ENCODE data around the gene KDSR.

KDSR gene

DNA sequence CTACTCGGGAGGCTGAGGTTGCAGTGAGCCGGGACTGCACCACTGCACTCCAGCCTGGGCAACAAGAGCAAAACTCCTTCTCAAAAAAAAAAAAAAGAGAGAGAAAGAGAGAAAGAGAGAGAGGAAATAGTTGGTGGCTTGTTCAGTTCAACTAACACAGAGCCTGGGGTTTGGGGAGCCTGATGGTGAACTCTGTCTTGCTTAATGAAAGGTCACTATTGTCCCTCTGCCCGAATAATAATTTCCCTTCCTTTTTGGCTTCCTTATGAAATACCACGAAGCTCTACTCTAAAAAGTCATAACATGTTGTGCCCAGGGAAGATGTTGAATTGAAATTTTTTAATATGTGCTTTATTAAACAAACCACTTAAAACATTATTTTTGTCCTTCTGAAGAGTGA is 64.8 kb downstream of the KDSR start:
- no peak for DNase-seq

DNA sequence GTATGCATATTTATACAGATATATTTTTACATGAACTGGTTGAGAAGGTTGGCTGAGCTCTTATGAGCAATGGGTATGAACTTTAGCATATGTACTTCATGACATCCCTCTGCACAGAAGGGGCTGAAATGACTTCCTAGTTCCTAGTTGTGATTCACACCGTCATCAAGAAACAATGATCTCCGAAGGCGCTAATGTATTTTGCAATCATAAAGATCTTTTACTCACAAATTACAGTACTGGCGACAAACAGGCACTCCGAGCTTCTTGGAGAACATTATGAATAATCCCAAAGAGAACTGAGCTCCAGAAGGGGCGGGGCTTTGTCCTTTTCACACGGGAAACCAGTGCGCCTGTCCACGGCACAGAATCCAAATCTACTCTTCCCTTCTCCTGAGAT is 65.6 kb downstream of the KDSR start:
- DNase-seq = no peak

DNA sequence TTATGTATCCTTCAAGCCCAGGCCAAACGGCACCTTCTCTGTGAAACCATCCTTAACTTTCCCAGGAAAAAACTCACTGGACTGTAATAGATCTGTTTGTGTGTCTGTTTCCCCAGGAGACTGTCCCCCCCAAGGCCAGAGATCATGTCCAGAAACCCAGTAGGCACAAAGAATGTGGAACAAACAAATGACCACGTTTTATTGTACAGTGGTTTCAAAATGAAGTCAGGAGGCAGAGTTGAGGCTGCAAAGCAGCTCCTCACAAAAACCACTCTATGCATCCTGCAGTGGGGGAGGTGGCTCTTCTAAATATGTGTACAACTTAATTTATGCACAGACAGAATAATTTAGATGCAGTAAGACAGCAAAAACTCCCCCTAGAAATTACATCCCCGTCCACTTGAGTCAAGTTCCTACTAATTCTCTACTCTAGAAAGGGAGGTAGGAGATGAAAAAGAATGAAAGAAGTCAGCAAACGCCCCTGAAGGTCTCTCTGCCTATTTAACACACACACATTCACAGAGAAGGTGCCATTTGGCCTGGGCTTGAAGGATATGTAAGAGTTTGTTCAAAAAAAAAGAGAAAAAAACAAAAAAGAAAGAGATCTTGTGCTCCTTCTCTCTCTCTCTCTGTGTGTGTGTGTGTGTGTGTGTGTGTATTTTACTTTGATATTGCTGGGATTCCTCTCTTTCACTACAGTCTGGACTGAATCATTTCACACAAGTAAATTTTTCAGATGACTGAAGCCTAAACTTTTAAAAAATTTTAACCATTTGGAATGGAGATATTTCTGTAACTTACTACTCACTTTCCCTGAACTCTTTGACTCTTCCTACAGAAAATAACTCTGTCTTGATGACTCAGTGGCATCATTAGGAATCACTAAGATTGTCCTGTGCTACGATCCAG is 66.9 kb downstream of the KDSR start:
- no peak for DNase-seq

DNA sequence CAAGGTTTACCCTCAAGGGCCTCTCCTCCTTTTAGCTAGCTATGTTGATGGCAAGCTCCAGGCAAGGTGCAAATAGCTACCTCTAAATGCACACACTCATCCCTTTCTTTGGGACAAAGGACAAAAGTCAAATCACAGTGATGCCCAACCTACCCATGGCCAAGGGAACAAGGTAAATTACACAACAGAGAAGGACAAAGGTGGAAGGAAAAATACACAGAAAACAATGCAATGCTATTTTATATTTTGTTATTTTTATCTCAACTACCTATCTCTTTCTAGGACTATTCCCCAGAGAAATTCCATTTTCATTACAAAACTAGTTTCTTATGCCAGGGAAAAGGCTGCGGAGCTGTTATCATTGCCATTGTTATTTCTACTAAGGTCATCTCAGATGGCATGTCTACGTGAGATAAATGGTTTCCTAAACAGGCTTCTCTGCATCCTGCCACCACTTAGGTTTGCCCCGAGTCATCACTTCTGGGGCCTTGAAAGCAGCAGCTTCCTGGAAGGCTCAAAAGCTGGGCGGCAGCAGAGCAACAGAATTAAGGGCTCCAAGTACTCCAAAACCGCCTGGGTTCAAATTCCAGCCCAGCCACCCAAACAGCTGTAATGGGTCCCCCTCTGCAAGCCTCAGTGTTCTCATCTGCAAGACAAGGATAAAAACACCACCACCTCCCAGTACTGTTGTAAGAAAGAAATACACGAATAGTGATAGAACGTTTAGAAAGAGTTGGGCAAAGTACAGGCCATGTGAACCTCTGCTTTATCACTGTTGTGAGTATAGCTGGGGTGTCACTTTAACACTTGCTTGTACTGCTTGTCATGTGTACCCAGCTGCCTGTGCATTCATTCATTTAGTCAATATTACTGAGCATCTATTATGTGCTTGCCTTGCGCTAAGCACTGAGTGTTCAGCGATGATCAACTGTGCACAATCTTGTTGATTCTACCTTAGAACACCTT is 68.3 kb downstream of the KDSR start:
- no peak for DNase-seq

DNA sequence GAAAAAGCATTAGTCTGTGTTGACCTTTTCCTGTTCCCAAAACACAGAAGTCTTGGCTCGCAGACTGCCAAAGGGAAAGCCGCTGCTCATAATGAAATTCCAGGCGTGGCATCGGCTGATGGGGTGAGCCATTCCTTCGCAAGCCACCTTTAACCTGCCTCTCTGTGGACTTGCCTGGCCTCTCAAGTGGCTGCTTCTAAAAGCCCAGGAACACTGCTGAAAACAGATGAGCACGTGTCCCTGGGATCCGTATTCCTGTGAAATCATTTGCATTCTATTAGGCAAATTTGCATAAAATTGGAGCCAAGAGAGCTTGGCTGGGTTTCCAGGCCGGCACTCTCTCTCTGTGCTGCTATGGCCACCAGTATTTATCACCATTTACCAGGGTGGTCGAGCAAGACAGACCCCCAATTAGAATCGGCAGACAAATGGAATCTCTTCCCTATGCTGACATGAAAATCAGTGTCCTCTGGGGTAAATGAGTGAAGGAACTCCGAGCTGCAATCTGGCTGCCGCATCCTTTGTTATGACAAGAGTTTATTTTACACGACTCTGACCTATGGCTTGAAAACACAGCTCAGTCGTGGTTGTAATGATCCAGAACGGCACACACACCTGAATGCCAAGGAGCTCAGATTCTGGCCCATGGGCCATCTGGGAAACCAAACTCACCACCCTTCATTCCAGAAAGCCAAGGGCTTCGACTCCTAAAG is 69.2 kb downstream of the KDSR start:
- no peak for DNase-seq

DNA sequence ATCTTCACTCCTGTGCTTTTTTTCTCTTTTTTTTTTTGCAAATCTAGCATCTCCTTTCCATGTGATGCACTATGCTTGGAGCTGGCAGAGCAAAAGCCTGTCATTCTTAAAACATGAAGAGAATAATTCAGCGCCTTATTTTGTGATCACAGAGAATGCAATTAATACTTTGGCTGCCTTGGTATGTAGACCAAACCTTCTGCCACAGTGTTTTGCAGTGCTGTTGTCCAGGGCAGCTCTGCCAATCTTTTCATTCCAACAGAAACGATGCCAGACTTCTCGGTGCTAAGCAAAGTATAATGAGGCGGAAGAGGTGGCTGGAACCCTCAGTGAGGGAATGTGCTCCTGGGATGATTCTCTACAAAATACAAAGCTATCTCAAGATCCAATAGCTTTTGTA is 73.1 kb downstream of the KDSR start:
- no peak for DNase-seq

DNA sequence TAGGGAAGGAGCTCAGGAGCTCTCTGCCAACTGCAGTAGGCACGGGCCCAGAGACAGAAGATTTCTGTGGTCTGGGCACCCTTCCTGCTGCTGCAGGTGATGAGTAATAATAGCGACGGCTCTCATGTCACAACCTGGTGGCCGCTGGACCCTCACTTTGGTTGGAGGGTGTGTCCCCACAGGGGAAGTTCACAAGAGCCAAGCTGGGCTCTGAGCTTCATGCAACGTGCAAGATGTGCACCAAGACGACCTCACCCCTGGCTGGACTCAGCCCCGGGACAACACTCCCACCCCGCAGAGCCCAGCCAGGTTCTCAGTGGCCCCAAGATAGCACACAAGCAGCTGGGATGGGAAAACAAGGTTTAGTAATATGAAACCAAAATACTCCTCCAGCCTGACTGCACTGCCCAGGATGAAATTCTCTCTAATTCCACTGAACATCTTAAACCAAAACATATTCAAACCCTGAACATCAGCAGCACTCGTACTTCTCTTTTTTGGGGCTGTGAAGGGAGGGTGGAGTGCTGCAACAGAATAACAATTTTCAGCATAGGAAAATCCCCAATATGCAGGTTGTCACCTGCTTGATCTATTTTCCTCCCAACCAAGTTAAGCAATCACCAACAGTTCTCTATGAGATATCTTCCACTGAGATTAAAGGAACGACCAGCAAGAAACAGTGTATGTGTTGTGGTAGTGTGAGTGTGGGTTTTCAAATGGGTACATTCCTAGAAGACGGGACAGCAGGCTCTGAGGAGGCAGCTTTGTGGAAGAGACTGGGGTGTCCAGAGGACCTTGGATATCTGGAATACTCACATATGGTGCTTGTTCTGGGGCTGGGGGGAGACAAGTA is 73.9 kb downstream of the KDSR start:
- no peak for DNase-seq

DNA sequence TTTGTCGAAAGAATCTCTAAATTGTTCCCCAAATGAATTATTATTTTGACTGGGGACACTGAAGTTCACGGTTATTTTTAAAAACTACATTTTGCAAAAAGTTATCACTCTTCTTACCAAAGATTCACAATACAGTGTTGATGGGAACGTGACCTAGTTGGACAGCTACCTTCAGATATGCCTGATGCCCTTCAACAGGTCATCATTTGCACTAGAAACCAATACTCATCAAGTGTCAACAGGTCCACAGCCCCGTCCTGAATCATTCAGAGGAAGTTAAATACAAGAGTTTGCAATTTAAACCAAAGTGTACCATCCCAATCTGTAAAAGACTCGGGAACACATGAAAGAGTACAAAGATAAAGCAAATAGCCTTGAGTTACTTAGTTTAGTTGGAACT is 75.7 kb downstream of the KDSR start:
- no peak for DNase-seq

DNA sequence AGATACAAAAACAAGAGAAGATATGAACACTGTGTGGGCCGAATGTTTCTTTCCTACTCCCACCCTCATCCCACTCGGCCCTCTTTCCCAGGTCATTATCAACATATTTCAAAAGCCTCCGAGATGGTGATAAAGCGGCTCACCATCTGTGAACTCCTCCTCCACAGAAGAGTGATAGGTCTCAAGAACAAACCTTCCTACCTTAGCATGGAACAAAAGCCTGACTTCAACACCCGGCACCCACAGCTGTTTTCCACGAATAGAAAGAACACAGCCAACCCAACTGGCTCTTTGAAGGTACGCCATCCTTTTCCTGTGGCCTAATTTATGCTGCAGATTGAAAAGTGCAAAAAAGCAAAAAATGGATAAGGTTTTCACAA is 76.2 kb downstream of the KDSR start:
- no peak for DNase-seq

DNA sequence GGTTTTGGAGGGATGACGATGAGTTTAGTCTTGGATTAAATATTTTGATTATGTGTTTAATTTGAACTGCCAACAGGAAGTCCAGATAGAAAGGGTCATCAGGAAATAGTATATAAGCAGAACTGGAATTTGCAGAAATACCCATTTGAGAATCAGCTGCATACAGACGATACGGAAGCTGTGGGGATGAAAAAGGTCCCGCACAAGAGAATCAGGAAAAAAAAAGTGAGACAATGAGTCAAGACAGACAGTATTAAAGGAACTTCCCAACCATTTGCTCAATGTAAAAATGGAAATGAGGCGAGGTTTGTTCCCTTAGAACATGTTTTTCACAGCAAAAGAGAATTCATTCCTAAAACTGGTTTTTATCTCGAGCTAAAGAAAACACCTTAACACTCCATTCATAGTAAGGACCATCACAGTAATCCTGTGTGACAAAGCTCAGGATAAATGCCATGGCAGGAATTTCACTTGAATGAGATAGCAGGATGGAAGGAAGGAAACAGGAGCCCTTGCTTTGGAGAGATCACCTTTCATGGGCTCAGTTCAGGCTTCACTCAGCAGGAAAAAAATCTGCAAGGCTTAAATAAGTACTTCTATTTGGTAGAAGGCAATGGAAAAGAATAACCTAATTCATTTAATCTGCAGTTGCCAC is 76.7 kb downstream of the KDSR start:
- DNase-seq = no peak

DNA sequence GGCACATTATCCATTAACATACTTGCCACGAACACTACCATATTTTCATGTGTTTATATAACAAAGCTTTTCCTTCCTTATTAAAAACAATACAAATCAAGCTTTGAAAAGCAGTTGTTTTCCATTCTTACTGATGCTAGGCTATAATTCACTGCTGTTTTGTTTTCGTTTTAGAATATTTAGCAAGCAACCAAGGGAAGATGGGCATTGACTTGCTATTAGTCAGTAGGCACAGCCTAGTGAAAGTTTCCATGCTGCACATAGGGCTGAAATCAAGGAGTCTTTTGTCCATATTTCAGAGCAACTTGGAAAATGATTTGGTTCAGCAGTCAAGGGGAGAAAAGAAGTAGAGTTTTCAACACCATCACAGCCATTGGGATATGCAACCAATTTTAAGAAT is 78.7 kb downstream of the KDSR start:
- no peak for DNase-seq

DNA sequence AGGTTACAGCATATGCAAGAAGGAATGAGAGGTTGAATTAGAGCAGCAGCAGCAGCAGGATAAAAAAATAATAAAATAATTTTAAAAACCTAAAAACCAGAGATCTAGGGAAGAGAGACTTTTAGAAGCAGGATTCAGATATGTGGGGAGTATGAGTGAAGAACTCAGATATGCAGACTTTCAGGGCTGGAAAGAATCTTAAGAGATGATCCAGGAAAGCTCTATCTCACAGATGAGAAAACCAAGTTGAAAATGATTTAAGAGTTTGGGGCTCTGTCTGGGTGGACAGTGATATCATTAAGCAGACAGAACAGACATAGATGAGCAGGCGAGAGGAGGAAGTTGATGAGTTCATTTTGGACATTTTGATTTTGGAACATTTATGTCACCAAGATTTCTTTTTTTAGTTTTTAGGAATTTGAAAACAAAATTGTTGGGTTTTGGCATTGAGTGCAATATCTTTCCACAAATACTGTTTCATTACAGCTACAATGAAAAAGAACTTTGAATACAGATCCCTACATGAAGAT is 79.2 kb downstream of the KDSR start:
- no peak for DNase-seq

DNA sequence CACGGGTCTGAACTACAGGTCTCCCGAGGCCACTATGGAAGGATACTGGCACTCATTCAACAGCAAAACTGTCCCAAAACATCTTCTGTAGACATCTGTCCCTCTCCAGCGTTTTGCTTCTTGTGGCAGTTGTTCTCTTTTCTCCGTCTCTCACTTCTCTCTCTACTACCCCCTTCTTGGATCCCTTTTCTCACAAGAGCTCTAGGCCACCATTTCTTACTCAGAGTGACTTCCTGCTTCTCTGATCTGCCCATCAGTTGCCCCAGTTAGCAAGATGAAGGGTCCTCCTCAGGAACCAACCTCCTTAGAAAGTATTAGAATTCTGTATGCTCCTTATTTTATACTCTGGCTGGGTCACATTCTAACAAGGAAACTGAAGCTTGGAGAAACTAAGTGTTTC is 80.1 kb downstream of the KDSR start:
- no peak for DNase-seq

DNA sequence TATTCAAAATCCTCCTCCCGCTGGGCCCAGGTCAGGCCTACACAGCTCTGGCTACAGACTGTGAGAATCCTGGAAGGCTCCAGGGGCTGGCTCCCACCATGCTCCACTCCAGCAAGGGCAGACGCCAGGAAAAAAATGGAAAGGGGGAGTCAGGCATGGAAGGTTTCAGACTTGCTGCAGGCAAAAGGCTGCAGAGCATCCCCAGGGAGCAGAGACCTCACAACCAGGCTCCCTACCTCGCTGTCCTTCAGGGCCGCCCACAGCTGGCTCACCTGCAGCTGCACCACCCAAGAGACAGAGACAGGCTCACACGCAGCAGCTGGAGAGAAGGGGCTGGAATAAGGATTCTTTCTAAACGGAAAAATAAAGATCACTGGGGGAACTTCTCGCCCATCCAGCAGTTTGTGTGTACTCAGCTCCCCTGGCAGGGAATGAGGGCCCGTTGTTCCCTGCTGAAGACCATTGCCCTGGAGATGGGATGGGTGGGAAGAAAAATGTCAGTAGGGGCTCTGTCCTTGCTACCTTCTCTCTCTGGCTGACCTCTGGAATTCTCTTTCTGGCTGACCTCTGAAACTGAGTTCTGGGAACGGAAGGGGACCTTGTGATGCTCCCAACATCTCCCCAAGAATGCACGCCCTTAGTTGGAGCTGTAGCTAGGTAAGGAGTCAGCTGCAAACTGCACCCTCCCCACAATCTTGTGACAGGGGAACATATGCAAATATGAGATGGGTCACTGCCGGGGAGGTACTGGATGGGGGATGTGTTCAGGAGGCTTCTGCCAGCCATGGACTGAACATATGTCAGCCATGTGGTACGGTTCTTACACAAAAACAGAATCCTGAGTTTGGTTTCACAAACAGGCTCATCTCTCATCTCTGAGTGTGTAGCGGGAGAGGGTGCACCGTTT is 81.9 kb downstream of the KDSR start:
- DNase-seq = no peak

DNA sequence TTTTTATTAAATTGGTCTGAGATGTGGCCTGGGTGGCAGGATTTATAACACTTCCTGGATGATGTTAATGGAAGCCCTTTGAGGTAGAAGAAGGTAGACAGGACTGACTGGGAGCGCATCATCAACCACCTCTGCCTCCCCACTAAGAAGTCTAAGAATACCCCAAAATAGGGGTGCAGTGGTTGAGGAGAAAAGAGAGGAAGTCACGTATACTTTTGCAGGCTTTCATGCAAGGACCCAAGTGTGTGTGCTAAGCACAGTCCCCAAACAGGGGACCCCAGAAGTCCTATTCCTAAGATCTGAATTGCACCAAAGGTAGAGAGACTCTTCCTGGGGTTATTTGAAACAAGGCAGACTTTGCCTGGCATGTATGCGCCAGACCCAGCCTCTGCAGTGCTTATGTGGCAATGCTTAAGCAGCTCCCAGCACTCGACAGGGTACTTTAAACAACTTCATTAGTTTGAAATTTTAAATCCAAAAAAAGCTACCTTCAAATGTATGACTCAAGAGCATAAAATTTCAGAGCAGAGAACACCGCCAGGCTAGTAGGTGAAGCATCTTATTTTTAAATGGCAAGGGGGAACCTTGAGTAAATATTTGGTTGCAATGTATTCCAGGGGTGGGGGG is 82.7 kb downstream of the KDSR start:
- no peak for DNase-seq

DNA sequence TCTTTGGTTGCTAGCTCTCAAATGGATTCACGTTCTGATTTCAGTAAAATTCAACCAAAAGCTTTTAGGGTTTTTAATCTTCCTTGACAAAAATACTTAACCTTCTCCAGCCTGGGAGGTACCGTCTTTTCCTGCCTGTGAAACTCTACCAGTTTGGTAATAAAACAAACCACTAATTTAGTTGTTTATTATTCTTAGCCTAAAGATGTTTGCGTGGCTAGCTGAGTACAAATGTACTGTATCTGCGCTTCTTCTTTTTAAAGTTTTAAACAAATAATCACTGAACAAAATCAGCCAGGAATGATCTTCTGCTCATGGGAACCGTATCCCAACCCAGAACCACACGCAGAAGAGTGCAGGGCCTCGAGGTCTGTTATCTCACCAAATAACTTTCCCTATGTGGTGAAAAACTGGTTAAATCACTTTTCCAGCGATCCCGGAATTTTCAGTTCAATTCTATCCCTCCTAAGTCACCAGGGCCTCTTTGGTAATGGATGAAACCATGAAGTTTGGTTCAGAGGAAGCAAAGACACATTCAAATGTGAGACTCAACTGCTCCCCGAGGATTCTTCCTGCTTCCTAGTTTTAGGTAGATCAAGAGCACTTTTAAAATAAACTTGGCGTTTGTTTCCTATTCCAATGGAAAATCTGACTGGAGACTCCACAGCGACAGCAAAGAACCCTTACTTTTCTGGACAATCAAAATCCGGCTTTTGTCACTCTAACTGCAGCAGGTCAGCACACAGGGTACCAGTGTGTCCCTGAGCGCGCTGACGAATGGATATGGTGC is 83.5 kb downstream of the KDSR start:
- no peak for DNase-seq

DNA sequence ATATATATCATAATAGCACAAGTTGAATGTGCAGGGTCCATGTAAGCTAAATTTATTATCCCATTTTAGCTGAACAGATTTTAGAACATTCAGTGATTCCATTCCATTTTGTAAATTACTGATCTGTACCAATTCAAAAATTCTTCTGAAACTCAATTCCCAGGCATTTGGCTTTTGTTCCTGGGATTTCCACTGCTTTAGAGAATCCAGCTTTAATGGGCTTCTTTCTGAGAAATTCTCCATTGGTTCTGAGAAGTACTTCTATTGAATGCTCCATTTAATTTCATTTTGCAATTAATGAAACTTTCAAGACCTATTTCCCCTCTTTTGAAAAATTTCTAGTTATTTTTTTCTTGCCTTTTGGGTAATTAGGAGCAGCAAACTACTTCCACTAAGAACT is 84.2 kb downstream of the KDSR start:
- DNase-seq = no peak
